Measurements from ENCODE around the gene MARF1. TPM values are rescaled to one million over a fixed set of nuclear protein-coding genes. Genes with fewer than 3 reads are reported as not detected.

The MARF1 gene
- total and polyA plus RNA-seq, 9 of the 15 experiments (the other 6 are each of a cell fraction or from before 2014, with no cell fraction given) = 4.7 to 33.2 (median 11.7) TPM

- no peak overlapping the region for H3K4me3 ChIP-seq
- H3K27ac ChIP-seq (ENCODE audit: extremely low read depth, low read depth, low read length) = no peak overlapping the region
- no peak overlapping the region for H3K4me2 ChIP-seq (ENCODE audit: insufficient read depth, low read length)
- H4K20me1 ChIP-seq (replicated peaks; ENCODE audit: control insufficient read depth, insufficient read depth, low read length) = no peaks in the 10 kb centered on the region
- peaks cover 71% of the 10 kb centered on the region for H3K36me3 ChIP-seq (ENCODE audit: control insufficient read depth, insufficient read depth, low read length)
- H3K4me1 ChIP-seq (replicated peaks in 1 of 2; ENCODE audit: control insufficient read depth in 2 of 2, insufficient read depth in 2 of 2, low read length in 2 of 2) = peaks cover 0 to 4% of the 10 kb centered on the region in 2 experiments; a peak in 4 of 5 replicates
- ATAC-seq (no peak; the same call in 2 of the 3 replicates), DNase-seq (ENCODE audit: extremely low read depth in 1 of 4, low spot score in 3 of 4) (no peak), FAIRE-seq (no peak)
- no peaks in the 10 kb centered on the region for H3K9me1 ChIP-seq (ENCODE audit: control insufficient read depth, insufficient read depth, low read length)
- H3K79me2 ChIP-seq (ENCODE audit: control insufficient read depth, insufficient read depth, low read length) = no peaks in the 10 kb centered on the region
- BruUV-seq (replicated peaks) = no TSS peak
- ChIA-PET CTCF (ENCODE audit: low intra/inter-chr PET ratio) (no interaction called here), POLR2A (interaction anchor here (0.7 to 2.7 kb wide), 4 partner anchors 14 to 42 kb away, joined by 3 to 16 read pairs (median 4); no protein-coding TSS in a partner anchor)
- 0 out of 4 replicates have a peak overlapping the region, but pooled peaks of 1 of the 2 experiments have one; percentile 2 for H3K9ac ChIP-seq (ENCODE audit: insufficient read depth in 1 of 2, low read depth in 2 of 2, low read length in 2 of 2)
- TF ChIP-seq SNIP1 (IDR thresholded peaks at IDR 0.05; ENCODE audit: low read depth) = no peak
- TF ChIP-seq REST (IDR thresholded peaks at IDR 0.05; ENCODE audit: borderline replicate concordance) = peak; percentile 91
- TF ChIP-seq REST (CRISPR knock-in tag; IDR thresholded peaks at IDR 0.05; ENCODE audit: low read depth) = 0 out of 2 replicates have a peak, but pooled peaks have one; percentile 30
- TF ChIP-seq EHMT2 (IDR thresholded peaks at IDR 0.05) = peak; percentile 81
- TF ChIP-seq MIER1 (IDR thresholded peaks at IDR 0.05; ENCODE audit: low read depth) = peak; percentile 69; the same call in 1 of the 2 replicates
- no peak for TF ChIP-seq HDAC6 (IDR thresholded peaks at IDR 0.05; ENCODE audit: low read depth, low read length)
- no peak for TF ChIP-seq BACH1 (tag; IDR thresholded peaks at IDR 0.05)
- TF ChIP-seq NR1H2 (CRISPR knock-in tag; IDR thresholded peaks at IDR 0.05) = no peak
- no peak overlapping the region for H2AFZ ChIP-seq (ENCODE audit: low read depth, low read length)
- H3K9me3 ChIP-seq (replicated peaks; ENCODE audit: control insufficient read depth, insufficient read depth, low read depth, low read length) = no peaks in the 10 kb centered on the region
- in situ Hi-C loops (cut with MboI) = no loop called here
- intact Hi-C loops (cut with micrococcal nuclease) = no loop called here
- H3K27me3 ChIP-seq (ENCODE audit: control insufficient read depth in 2 of 2, insufficient read depth in 2 of 2, low read length in 2 of 2) = no peaks in the 10 kb centered on the region
- 82% methylated on average over 9 of the region's 9 CpGs for WGBS (ENCODE audit: insufficient coverage, low coverage, missing lambda C conversion rate)
Observed at GRCh38 chr16:15601212-15601879, 41.6 kb downstream of the MARF1 start.
